Measurements from ENCODE around the gene DLG4.

DNA sequence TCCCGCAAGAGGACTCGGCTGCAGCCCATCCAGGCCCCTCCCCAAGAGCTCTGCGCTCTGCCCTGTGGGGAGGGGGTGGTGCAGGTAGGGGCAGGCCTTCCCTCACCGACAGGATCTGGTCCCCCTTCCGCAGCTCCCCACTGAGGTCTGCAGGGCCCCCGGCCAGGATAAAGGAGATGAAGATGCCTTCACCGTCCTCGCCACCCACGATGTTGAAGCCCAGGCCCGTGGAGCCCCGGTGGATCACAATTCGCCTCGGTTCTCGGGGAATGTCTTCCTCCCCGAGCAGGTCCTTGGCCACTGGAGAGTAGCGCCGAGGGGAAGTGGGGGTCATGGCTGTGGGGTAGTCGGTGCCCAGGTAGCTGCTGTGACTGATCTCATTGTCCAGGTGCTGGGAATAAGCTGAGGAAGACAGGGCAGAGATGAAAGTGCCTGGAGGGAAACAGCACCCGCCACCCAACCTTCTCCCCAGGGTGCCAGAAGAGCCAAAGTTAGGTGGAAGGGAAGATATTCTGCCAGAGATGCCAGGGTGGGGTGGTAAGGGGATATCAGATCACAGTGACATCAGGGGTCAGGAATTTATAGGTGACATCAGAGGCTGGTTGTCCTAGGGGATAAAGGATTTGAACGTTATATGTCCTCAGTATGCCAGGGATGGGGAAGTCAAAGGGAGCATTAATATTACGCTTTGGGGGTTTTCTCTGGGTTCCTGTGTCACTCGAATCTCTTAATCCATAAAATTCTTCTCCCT is 22.8 kb downstream of the DLG4 start:
- TF ChIP-seq EZH2phosphoT487 (IDR thresholded peaks at IDR 0.05; ENCODE audit: borderline replicate concordance, low read depth, low read length): no peak
- TF ChIP-seq, protein P1, sequence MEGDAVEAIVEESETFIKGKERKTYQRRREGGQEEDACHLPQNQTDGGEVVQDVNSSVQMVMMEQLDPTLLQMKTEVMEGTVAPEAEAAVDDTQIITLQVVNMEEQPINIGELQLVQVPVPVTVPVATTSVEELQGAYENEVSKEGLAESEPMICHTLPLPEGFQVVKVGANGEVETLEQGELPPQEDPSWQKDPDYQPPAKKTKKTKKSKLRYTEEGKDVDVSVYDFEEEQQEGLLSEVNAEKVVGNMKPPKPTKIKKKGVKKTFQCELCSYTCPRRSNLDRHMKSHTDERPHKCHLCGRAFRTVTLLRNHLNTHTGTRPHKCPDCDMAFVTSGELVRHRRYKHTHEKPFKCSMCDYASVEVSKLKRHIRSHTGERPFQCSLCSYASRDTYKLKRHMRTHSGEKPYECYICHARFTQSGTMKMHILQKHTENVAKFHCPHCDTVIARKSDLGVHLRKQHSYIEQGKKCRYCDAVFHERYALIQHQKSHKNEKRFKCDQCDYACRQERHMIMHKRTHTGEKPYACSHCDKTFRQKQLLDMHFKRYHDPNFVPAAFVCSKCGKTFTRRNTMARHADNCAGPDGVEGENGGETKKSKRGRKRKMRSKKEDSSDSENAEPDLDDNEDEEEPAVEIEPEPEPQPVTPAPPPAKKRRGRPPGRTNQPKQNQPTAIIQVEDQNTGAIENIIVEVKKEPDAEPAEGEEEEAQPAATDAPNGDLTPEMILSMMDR (conservative IDR thresholded peaks at IDR 0.05; ENCODE audit: low read length): no peak
